Neural progenitor cell (in vitro differentiated cells): ENCODE results near the gene SYNM.

Experiments used
- EZH2 ChIP-seq: fragments of 200-600 bp; sonication (generic); IDR thresholded peaks from 2 replicates; pipeline ENCODE4 v1.6.1; 2017; ENCODE audit warnings: antibody characterized with exemption, mild to moderate bottlenecking, moderate library complexity
- TF ChIP-seq, protein P1 (sequence below): fragments of 200-600 bp; sonication (generic); IDR thresholded peaks from 2 replicates; pipeline ENCODE4 v1.5.1; 2017; ENCODE audit warnings: antibody characterized with exemption, mild to moderate bottlenecking

GRCh38 chr15:99121207-99121606 is 16.3 kb downstream of the SYNM start:
- TF ChIP-seq, protein P1, sequence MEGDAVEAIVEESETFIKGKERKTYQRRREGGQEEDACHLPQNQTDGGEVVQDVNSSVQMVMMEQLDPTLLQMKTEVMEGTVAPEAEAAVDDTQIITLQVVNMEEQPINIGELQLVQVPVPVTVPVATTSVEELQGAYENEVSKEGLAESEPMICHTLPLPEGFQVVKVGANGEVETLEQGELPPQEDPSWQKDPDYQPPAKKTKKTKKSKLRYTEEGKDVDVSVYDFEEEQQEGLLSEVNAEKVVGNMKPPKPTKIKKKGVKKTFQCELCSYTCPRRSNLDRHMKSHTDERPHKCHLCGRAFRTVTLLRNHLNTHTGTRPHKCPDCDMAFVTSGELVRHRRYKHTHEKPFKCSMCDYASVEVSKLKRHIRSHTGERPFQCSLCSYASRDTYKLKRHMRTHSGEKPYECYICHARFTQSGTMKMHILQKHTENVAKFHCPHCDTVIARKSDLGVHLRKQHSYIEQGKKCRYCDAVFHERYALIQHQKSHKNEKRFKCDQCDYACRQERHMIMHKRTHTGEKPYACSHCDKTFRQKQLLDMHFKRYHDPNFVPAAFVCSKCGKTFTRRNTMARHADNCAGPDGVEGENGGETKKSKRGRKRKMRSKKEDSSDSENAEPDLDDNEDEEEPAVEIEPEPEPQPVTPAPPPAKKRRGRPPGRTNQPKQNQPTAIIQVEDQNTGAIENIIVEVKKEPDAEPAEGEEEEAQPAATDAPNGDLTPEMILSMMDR = no peak
- TF ChIP-seq EZH2 = no peak
